Stimulated activated CD4-positive, alpha-beta T cell treated with anti-CD3 and anti-CD28 coated beads, Interleukin-1b, Interleukin-23, amount 100 ng/mL, for 48 hours (primary cell): ENCODE results near the gene CCDC150.
"Not testable (repeated sequence)": the region's sequence is repeated elsewhere in the genome, so short reads cannot be mapped to it uniquely, and the experiment has no call there.

Experiments
- DNase-seq: peaks from one replicate; pipeline ENCODE4 v3.0.0-alpha.2; 2020

Gene CCDC150

DNA sequence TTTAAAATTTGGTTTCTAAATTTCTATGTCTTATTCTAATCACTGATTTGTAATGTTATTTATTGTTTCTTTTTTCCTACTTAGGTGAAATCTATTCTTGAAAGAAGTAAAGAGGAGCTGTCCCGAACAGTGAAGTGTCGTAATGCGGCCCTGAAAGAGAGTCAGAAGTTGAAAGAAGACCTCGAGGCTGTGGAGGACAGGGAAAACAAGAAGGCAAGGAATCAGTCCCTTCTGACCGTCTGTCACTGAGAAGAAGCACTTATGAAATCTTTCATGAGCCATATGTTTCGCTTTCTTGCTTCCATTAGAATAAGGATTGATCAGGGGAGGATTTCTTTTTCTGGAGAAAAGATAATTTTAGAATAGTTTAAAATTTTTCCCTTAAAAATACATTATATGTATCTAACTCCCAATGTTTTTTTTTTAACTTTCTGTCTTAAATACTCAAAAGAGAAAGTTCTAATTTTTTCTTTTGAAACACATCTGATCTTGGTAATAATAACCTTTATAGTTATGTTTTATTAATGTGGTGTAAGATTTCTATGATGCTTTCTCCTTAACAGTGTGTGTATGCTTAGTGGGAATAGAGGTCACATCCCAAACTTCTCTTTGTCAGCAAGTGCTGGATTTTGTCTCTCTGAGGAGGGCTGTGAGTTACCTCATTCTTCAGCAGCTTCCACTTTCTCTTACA is 79.0 kb downstream of the CCDC150 start:
- DNase-seq, result no peak

GRCh38 chr2:196719110-196719872 is 79.8 kb downstream of the CCDC150 start:
- DNase-seq, result no peak

- no peak for DNase-seq
Measured at GRCh38 chr2:196723571-196723970, 84.1 kb downstream of the CCDC150 start.

DNA sequence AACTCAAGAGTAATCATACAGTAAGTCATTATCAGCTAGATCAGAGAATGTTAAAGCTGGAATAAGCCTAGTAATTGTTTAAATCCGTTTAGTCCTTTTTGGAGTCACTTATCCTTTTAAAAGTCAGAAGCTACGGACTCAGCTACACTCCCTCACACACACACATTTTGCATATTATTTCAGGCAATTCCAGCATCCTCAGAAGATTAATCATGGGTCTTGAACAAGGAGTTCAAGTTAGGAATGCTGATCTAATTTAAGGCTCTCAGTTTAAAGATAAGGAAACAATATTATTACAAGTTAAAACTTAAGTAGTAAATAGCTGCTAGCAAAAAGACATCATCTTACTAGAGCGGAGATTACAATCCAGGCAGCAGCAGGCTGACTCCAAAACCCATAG is 85.7 kb downstream of the CCDC150 start:
- no peak for DNase-seq

- no peak for DNase-seq
Measured at GRCh38 chr2:196725882-196726281, 86.4 kb downstream of the CCDC150 start.

- no peak for DNase-seq
Measured at GRCh38 chr2:196729418-196729817, 89.9 kb downstream of the CCDC150 start.

GRCh38 chr2:196736646-196737045 is 97.1 kb downstream of the CCDC150 start:
- DNase-seq, result not testable (repeated sequence)

- no peak for DNase-seq
Measured at GRCh38 chr2:196737046-196737445, 97.5 kb downstream of the CCDC150 start.

DNA sequence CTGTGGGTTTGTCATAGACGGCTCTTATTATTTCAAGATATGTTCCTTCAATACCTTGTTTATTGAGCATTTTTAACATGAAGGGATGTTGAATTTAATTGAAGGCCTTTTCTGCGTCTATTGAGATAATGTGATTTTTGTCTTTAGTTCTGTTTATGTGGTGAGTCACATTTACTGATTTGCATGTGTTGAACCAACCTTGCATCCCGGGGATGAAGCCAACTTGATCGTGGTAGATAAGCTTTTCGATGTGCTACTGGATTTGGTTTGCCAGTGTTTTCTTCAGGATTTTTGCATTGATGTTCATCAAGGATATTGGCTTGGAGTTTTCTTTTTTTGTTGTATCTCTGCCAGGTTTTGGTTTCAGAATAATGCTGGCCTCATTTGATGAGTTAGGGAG is 99.5 kb downstream of the CCDC150 start:
- no peak for DNase-seq

GRCh38 chr2:196742216-196742615 is 102.7 kb downstream of the CCDC150 start:
- no peak for DNase-seq

DNA sequence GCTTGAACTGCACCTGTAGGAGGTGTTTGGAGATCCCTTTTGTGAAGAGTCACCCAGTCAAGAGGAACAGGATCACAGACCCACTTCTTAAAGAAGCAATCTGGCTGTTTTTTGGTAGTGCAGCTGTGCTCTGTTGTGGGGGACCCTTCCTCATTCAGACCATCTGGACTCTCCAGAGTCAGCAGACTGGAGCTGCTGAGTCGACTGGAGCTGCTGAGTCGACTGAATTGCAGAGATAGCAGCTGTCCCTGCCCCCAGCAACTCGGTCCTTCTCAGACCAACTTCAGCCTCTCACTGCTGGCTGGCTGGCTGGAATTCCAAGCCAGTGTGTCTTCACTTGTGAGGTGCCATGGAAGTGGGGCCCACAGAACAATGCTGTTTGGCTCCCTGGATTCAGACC is 103.2 kb downstream of the CCDC150 start:
- DNase-seq, result no peak

- DNase-seq, result no peak
Measured at GRCh38 chr2:196743165-196743564, 103.7 kb downstream of the CCDC150 start.

- no peak for DNase-seq
Measured at GRCh38 chr2:196745711-196746110, 106.2 kb downstream of the CCDC150 start.

DNA sequence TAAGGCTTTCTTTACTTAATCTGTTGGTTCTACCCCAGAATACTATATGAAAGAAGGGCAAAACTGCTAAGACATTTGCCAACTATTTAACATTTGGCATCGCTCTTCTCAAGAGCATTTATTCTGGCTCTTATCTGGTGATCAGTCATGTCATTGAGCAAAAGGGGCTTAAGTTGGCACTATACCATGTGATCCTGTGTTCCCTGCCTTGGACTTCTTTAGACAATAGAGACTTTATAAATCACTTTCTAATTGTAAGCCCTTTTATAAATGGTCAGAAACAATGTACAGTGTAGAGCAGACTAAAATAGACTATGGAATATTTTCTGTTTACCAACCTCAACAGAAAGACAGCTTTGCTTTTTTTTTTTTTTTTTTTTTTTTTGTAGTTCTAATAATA is 107.9 kb downstream of the CCDC150 start:
- no peak for DNase-seq

GRCh38 chr2:196748123-196748522 is 108.6 kb downstream of the CCDC150 start:
- no peak for DNase-seq

- no peak for DNase-seq
Measured at GRCh38 chr2:196750291-196750923, 110.9 kb downstream of the CCDC150 start.

DNA sequence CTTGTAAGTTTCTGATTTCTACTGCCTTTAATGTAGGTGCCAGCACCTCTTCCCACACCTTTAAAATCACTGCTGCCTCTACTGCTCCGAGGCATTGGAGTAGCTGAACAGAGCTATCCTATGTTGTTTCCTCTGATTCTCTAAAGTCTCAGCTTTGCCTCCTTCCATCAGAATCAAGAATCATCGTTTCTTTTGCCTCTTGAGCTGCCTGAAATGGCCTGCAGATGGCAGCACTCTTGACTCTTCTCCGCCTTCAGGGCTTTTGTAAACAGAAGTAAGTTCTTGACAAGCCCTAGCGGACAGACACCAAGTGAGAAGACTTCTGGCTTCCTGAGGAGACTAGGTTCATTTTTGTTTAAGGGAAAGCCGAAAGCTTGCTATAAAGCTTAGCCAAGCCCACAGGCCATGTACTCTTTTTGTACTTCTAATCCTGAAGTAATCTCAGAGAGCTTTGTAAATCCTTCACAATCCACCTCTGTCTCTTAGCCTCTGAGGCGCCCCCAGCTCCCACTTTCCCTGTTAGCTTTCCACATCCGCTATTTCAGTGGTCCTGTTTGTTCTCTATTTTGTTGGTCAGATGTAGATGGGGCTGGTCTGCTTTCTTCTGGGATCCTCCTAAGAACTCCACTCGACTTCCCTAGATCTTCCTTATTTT is 111.6 kb downstream of the CCDC150 start:
- peak; percentile 52 for DNase-seq

DNA sequence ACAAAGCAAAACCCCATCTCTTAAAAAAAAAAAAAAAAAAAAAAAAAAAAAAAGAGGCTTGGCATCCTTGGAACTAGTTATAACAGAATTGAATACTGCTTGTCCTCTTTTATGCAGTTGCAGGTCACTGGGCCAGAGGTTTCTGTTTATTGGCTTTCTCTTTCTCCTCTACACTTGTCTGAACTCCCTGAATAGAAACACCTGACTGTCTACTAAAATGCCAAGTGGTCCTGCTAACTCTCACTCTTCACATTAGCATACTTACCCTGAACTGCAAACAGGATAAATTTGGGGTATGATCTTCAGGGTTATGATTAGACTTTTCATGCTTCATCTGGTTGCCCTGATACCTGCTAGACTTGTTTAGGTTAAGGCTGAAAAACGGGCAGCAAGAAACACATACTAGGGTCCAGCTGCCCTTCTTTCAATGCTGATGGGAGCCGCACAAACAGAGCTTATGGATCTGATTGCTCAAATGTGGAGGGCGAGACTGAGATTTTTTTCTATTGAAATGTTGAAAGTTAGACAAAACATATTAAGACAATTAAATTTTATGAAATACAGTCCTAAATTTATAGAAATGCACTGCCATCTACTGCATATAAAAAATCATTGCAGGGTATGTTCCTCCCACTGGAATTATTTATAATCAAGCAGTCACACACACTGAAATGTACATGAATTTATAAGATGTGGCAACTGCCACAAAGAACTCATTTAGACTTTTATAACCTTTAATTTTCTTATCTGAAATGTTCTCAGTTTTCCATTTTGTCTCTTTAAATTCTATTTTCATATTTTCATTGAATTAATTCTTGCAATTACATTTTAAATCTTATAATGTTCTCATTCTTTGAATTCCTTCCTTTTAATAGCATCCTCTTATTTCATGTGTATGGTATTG is 119.2 kb downstream of the CCDC150 start:
- DNase-seq, result no peak

- DNase-seq, result no peak
Measured at GRCh38 chr2:196759378-196759706, 119.8 kb downstream of the CCDC150 start.

DNA sequence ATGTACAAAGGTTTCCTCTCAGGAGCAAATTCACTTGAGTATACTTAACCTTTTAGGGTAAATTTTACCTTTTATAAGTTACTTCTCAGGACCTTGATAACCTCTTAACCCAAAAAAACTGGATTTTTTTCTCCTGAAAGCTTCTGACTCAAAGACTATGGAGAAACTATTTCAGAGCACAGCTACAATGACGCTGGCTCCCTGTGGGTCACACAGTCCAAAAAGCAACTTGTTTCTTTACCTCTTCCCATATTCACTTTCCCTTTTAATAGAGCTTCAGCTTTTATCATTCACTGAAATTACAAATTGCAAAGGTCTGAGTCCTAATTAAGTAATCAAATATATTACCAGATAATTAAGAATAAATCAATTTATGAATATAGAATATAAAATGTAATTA is 127.6 kb downstream of the CCDC150 start:
- DNase-seq, result no peak
